Measurements from ENCODE around the gene NEK10.
"Not testable (repeated sequence)": the region's sequence is repeated elsewhere in the genome, so short reads cannot be mapped to it uniquely, and the experiment has no call there.

DNA sequence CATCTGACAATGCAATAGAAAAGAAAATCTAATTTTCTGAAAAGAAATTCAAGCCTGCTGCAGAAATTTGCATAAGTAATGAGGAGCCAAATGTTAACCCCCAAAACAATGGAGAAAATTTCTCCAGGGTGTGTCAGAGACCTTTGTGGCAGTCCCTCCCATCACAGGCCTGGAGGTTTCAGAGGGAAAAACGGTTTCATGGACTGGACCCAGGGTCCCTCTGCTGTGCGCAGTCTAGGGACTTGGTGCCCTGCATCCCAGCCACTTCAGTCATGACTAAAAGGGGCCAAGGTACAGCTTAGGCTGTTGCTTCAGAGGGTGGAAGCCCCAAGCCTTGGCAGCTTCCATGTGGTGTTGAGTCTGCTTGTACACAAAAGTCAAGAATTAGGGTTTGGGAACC, 70.2 kb downstream of the NEK10 start:
- TF ChIP-seq RAD21 (IDR thresholded peaks at IDR 0.05; ENCODE audit: low read length); POLR2A (IDR thresholded peaks at IDR 0.05; ENCODE audit: low read depth, low read length): not testable (repeated sequence)
